Urinary bladder (tissue), 4 donors: ENCODE results near the gene ERC2. TPM values are rescaled to one million over a fixed set of nuclear protein-coding genes. Genes with fewer than 3 reads are reported as not detected.

Experiments used
- DNase-seq: peaks from one replicate; pipeline ENCODE4 v3.0.0-alpha.2; 2015; ENCODE audit errors: extremely low spot score
- H3K27ac ChIP-seq: one replicate; pipeline ENCODE4 v1.5.1; 2013; ENCODE audit warnings: low read depth, mild to moderate bottlenecking, moderate library complexity
- H3K36me3 ChIP-seq: one replicate; pipeline ENCODE4 v1.6.1; 2013; ENCODE audit warnings: mild to moderate bottlenecking, moderate library complexity; ENCODE audit not compliant: insufficient read depth
- H3K4me1 ChIP-seq: one replicate; pipeline ENCODE4 v1.6.1; 2013; ENCODE audit warnings: mild to moderate bottlenecking, moderate library complexity; ENCODE audit not compliant: insufficient read depth
- H3K4me3 ChIP-seq: one replicate; pipeline ENCODE4 v1.5.1; 2013; ENCODE audit warnings: low read depth, low read length
- WGBS: extraction: QIAGEN DNeasy Blood & Tissue Kit; methylation state at CpG from one replicate; pipeline ENCODE4 v1.1.7; 2013; 5-methylcytosine and 5-hydroxymethylcytosine counted together
- polyA plus RNA-seq: library from polyadenylated mRNA; stranded (reverse); fragments of 200-250 nt; gene quantifications from one replicate; pipeline ENCODE4 v1.2.3, GENCODE V29; 2013
- total RNA-seq: library from RNA; depleted of rRNA; stranded (reverse); fragments of >200 nt; gene quantifications from one replicate; pipeline ENCODE4 v1.2.3, GENCODE V29; 2014
- donor health status: healthy with polysubstance abuse.
- donor health status: healthy.

ERC2 gene
- total and polyA plus RNA-seq, 2 donors: 0.49 to 3.0 TPM

- WGBS: 88% methylated on average over 3 of the region's 3 CpGs
- no peak for DNase-seq
- no peaks in the 10 kb centered on the region for H3K4me1 ChIP-seq
- H3K27ac ChIP-seq: no peak overlapping the region
- no peak overlapping the region for H3K4me3 ChIP-seq
- no peaks in the 10 kb centered on the region for H3K36me3 ChIP-seq
These were observed 884.2 kb downstream of the ERC2 start for GRCh38 chr3:55584030-55584429.

- Histone ChIP-seq H3K4me1 (no peaks in the 10 kb centered on the region), H3K4me3 (no peak overlapping the region), H3K36me3 (no peaks in the 10 kb centered on the region), H3K27ac (no peak overlapping the region)
- no peak for DNase-seq
- WGBS: 81% methylated on average over 3 of the region's 3 CpGs
These were observed 884.8 kb downstream of the ERC2 start for GRCh38 chr3:55583475-55583874.

- Histone ChIP-seq H3K27ac (no peak overlapping the region), H3K36me3 (no peaks in the 10 kb centered on the region), H3K4me3 (no peak overlapping the region), H3K4me1 (no peaks in the 10 kb centered on the region)
- no peak for DNase-seq
- 19% methylated on average over 8 of the region's 8 CpGs for WGBS
These were observed 888.8 kb downstream of the ERC2 start for GRCh38 chr3:55579496-55579895.

GRCh38 chr3:55576621-55577388, 891.5 kb downstream of the ERC2 start:
- H3K36me3 ChIP-seq: no peaks in the 10 kb centered on the region
- no peak for DNase-seq
- H3K27ac ChIP-seq: no peak overlapping the region
- no peak overlapping the region for H3K4me3 ChIP-seq
- 70% methylated on average over 17 of the region's 17 CpGs for WGBS
- H3K4me1 ChIP-seq: no peaks in the 10 kb centered on the region

DNA sequence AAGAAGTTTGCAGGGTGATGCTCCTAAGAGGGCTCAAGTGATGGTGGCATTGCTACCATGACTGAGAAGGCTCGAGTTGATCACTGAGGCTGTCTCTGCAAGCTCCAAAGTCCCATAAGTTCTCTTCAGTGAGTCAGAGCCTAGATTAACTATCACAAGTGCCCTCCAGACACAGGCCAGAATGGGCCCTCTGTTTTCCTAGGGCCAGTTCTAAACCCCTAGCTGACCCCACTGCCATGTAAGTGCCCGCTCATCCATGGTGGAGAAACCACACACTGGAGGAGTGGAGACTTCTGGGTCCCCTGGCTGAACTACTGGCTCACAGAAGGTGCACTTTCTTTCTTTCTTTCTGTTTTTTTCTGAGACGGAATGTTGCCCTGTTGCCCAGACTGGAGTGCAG, 893.6 kb downstream of the ERC2 start:
- H3K36me3 ChIP-seq: no peaks in the 10 kb centered on the region
- H3K27ac ChIP-seq: no peak overlapping the region
- no peak for DNase-seq
- WGBS: 99% methylated on average over 3 of the region's 3 CpGs
- no peaks in the 10 kb centered on the region for H3K4me1 ChIP-seq
- no peak overlapping the region for H3K4me3 ChIP-seq

- no peak overlapping the region for H3K4me3 ChIP-seq
- no peak overlapping the region for H3K27ac ChIP-seq
- no peaks in the 10 kb centered on the region for H3K36me3 ChIP-seq
- H3K4me1 ChIP-seq: no peaks in the 10 kb centered on the region
- DNase-seq: no peak
- WGBS: 94% methylated on average over 2 of the region's 2 CpGs
These were observed 895.5 kb downstream of the ERC2 start for GRCh38 chr3:55572816-55573215.

- H3K36me3 ChIP-seq: no peaks in the 10 kb centered on the region
- 20% methylated on average over 10 of the region's 10 CpGs for WGBS
- H3K4me3 ChIP-seq: no peak overlapping the region
- DNase-seq: no peak
- H3K27ac ChIP-seq: no peak overlapping the region
- H3K4me1 ChIP-seq: no peaks in the 10 kb centered on the region
These were observed 896.4 kb downstream of the ERC2 start for GRCh38 chr3:55571913-55572312.

GRCh38 chr3:55571216-55571813, 897.0 kb downstream of the ERC2 start:
- Histone ChIP-seq H3K4me1 (no peaks in the 10 kb centered on the region), H3K27ac (no peak overlapping the region), H3K36me3 (no peaks in the 10 kb centered on the region), H3K4me3 (no peak overlapping the region)
- WGBS: 78% methylated on average over 3 of the region's 3 CpGs
- no peak for DNase-seq

DNA sequence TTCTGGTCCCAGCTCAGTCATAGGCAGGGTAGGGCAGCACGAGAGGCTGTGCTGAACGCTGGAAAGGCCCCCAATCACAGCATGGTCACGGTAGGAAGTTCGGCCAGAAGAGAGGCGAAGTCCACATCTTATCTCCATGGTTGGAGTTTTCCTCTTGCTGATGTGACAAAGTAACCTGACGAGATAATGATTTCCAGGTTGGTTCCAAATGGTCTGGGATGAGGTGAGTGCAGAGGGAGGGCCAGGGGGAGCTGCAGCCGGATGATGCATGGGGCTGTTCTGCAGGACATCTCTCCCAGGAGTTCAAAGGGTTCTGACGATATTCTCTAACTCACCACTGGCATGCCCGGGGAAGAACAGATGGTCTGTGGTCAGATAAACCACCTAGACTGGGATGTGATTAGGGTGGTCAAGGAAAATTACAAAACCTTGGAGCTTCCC, 898.0 kb downstream of the ERC2 start:
- Histone ChIP-seq H3K36me3 (no peaks in the 10 kb centered on the region), H3K27ac (no peak overlapping the region), H3K4me1 (no peaks in the 10 kb centered on the region), H3K4me3 (no peak overlapping the region)
- no peak for DNase-seq
- WGBS: 89% methylated on average over 9 of the region's 9 CpGs

GRCh38 chr3:55569033-55569599, 899.2 kb downstream of the ERC2 start:
- 54% methylated on average over 10 of the region's 10 CpGs for WGBS
- H3K4me3 ChIP-seq: no peak overlapping the region
- H3K27ac ChIP-seq: no peak overlapping the region
- DNase-seq: no peak
- H3K36me3 ChIP-seq: no peaks in the 10 kb centered on the region
- no peaks in the 10 kb centered on the region for H3K4me1 ChIP-seq

DNA sequence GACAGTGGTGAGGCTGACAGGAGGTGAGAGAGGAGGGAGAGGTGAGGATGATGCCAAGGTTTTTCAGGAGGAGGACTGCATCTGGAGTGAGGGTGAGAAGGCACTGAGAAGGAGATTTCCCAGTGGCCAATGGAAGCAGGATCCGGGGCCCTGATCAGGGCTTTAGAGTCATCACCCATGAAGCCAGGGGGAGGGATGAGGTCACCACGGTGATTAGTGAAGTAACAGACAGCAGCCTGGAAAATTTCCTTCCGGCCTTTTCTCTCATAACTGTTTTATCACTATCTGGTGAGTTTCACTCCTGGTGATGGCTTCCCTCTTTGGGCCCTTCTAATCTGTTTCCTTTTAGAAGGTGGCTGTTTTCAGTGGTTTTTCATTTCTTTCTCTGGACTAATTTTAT, 900.7 kb downstream of the ERC2 start:
- Histone ChIP-seq H3K4me3 (no peak overlapping the region), H3K36me3 (no peaks in the 10 kb centered on the region), H3K4me1 (no peaks in the 10 kb centered on the region), H3K27ac (no peak overlapping the region)
- WGBS: 78% methylated on average over 3 of the region's 3 CpGs
- DNase-seq: no peak

DNA sequence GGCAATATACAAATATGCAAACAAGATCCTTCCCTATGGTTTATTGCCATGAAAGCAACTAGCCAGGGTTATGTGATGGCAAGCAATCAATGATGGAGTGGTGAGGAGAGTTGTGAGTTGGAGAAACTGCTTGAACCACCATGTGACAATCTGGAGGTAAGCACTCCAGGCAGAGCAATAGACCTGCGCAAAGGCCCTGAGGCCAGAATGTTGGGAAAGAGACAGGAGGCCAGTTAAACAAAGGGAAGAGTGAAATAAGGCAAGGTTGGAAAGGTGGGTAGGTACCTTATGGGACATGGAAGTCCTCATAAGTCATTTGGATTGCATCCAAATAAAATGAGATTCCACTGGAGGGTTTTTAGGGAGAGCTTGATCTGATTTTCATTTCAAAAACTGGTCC, 901.1 kb downstream of the ERC2 start:
- Histone ChIP-seq H3K4me1 (no peaks in the 10 kb centered on the region), H3K27ac (no peak overlapping the region), H3K36me3 (no peaks in the 10 kb centered on the region), H3K4me3 (no peak overlapping the region)
- WGBS: 98% methylated on average over 1 of the region's 1 CpG
- no peak for DNase-seq

DNA sequence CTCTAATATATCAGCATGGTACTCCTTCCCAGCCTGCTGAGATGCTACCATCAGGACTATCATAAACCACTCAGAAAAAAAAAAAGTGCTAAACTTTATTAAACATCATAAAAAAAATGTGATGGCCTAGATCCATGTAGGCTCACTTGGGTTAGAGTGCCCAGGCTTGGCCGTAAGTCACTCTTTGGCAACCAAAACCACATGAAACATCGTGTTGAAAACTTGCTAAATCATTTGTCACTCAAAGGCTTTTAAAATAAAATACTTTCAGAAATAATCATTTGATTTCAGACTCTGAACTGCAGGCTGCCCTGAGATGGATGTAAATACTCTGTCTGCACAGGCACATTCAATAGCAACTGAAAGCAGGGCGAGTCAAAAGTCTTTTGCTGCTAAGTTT, 902.7 kb downstream of the ERC2 start:
- Histone ChIP-seq H3K36me3 (no peaks in the 10 kb centered on the region), H3K4me3 (no peak overlapping the region), H3K27ac (no peak overlapping the region), H3K4me1 (peaks cover 1% of the 10 kb centered on the region)
- no peak for DNase-seq
- WGBS: 76% methylated on average over 3 of the region's 3 CpGs

- Histone ChIP-seq H3K36me3 (no peaks in the 10 kb centered on the region), H3K4me3 (no peak overlapping the region), H3K27ac (no peak overlapping the region), H3K4me1 (peaks cover 1% of the 10 kb centered on the region)
- 56% methylated on average over 6 of the region's 6 CpGs for WGBS
- no peak for DNase-seq
These were observed 903.5 kb downstream of the ERC2 start for GRCh38 chr3:55564726-55565125.
